ENCODE measurements around the gene PRKCA. TPM values are rescaled to one million over a fixed set of nuclear protein-coding genes. Genes with fewer than 3 reads are reported as not detected.
A peak's percentile ranks its signal among the peaks of the same experiment; 100 is the strongest.

PRKCA gene
- total RNA-seq, 6 experiments from 2014 or later, result 81.2 to 106 (median 92.9) TPM

- TF ChIP-seq, protein P1, sequence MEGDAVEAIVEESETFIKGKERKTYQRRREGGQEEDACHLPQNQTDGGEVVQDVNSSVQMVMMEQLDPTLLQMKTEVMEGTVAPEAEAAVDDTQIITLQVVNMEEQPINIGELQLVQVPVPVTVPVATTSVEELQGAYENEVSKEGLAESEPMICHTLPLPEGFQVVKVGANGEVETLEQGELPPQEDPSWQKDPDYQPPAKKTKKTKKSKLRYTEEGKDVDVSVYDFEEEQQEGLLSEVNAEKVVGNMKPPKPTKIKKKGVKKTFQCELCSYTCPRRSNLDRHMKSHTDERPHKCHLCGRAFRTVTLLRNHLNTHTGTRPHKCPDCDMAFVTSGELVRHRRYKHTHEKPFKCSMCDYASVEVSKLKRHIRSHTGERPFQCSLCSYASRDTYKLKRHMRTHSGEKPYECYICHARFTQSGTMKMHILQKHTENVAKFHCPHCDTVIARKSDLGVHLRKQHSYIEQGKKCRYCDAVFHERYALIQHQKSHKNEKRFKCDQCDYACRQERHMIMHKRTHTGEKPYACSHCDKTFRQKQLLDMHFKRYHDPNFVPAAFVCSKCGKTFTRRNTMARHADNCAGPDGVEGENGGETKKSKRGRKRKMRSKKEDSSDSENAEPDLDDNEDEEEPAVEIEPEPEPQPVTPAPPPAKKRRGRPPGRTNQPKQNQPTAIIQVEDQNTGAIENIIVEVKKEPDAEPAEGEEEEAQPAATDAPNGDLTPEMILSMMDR (IDR thresholded peaks at IDR 0.05), result no peak
- H3K4me3 Mint-ChIP-seq, result no peak overlapping the region
- DNase-seq, result no peak
- H3K36me3 Mint-ChIP-seq (ENCODE audit: low read depth), result peaks cover 7% of the 10 kb centered on the region
- H3K27ac Mint-ChIP-seq, result no peak overlapping the region
- H3K27me3 Mint-ChIP-seq (ENCODE audit: insufficient read depth), result peaks cover 3% of the 10 kb centered on the region; the same call in 1 of the 2 replicates
- H3K9me3 Mint-ChIP-seq, result no peaks in the 10 kb centered on the region
- H3K4me1 Mint-ChIP-seq (ENCODE audit: low read depth), result peaks cover 35% of the 10 kb centered on the region
Measured at GRCh38 chr17:66573078-66573477, 270.7 kb downstream of the PRKCA start.

GRCh38 chr17:66574123-66574522 is 271.7 kb downstream of the PRKCA start:
- no peak overlapping the region for H3K27ac Mint-ChIP-seq
- peaks cover 36% of the 10 kb centered on the region for H3K4me1 Mint-ChIP-seq (ENCODE audit: low read depth)
- H3K36me3 Mint-ChIP-seq (ENCODE audit: low read depth), result peaks cover 12% of the 10 kb centered on the region
- H3K27me3 Mint-ChIP-seq (ENCODE audit: insufficient read depth), result peaks cover 6% of the 10 kb centered on the region
- TF ChIP-seq, protein P1 (IDR thresholded peaks at IDR 0.05), result no peak
- no peaks in the 10 kb centered on the region for H3K9me3 Mint-ChIP-seq
- no peak for DNase-seq
- no peak overlapping the region for H3K4me3 Mint-ChIP-seq

GRCh38 chr17:66576473-66576872 is 274.1 kb downstream of the PRKCA start:
- no peak for DNase-seq
- peaks cover 43% of the 10 kb centered on the region for H3K4me1 Mint-ChIP-seq (ENCODE audit: low read depth)
- H3K27ac Mint-ChIP-seq, result no peak overlapping the region
- TF ChIP-seq, protein P1 (IDR thresholded peaks at IDR 0.05), result no peak
- no peak overlapping the region for H3K4me3 Mint-ChIP-seq
- peaks cover 14% of the 10 kb centered on the region for H3K36me3 Mint-ChIP-seq (ENCODE audit: low read depth)
- H3K27me3 Mint-ChIP-seq (ENCODE audit: insufficient read depth), result peaks cover 7% of the 10 kb centered on the region
- H3K9me3 Mint-ChIP-seq, result no peaks in the 10 kb centered on the region

DNA sequence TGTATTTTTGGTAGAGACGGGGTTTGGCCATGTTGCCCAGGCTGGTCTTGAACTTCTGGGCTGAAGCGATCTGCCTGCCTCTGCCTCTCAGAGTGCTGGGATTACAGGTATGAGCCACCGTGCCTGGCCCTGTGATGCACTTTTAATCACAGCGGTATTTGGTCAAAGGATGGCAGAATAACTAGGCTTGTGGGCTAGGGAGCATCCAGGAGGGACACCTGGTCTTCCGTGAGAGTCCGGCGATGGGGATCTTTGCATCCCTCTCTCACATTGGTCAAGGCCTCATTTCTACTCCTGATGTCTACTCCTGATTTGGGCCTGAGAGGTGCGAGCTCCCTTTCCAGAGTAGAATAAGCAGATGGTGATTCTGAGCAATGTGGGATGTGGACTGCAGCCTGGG is 274.6 kb downstream of the PRKCA start:
- Mint-ChIP-seq H3K27ac (no peak overlapping the region; the same call in 1 of the 2 replicates), H3K9me3 (no peaks in the 10 kb centered on the region), H3K36me3 (ENCODE audit: low read depth) (peaks cover 14% of the 10 kb centered on the region), H3K27me3 (ENCODE audit: insufficient read depth) (peaks cover 9% of the 10 kb centered on the region), H3K4me3 (no peak overlapping the region), H3K4me1 (ENCODE audit: low read depth) (peaks cover 43% of the 10 kb centered on the region)
- DNase-seq, result no peak
- TF ChIP-seq, protein P1 (IDR thresholded peaks at IDR 0.05), result no peak

GRCh38 chr17:66578781-66579489 is 276.5 kb downstream of the PRKCA start:
- H3K9me3 Mint-ChIP-seq, result peaks cover 3% of the 10 kb centered on the region; the same call in 1 of the 2 replicates
- peaks cover 9% of the 10 kb centered on the region for H3K27me3 Mint-ChIP-seq (ENCODE audit: insufficient read depth)
- TF ChIP-seq, protein P1 (IDR thresholded peaks at IDR 0.05), result no peak
- H3K4me1 Mint-ChIP-seq (ENCODE audit: low read depth), result peaks cover 55% of the 10 kb centered on the region
- H3K27ac Mint-ChIP-seq, result peak overlapping the region; percentile 84
- DNase-seq, result no peak
- H3K36me3 Mint-ChIP-seq (ENCODE audit: low read depth), result peaks cover 14% of the 10 kb centered on the region
- peak overlapping the region; percentile 43 for H3K4me3 Mint-ChIP-seq

Measured in HFFc6 (cell line).